Endothelial cell of umbilical vein (primary cell): Measurements from ENCODE around the gene ZBTB25.

Experiments used
- CTCF ChIP-seq, 2 donors: IDR thresholded peaks; 1 replicate in 1 of 2; 2 replicates in 1 of 2; pipeline ENCODE4 v1.5.1; 2011; ENCODE audit warnings: low read length in 2 of 2, mild to moderate bottlenecking in 2 of 2, moderate library complexity in 2 of 2, control low read depth in 1 of 2, inconsistent platforms in 1 of 2, low read depth in 1 of 2; ENCODE audit not compliant: insufficient read depth in 1 of 2; ENCODE audit errors: extremely low read depth in 1 of 2
- FOS ChIP-seq: IDR thresholded peaks from 2 replicates; pipeline ENCODE4 v1.6.1; 2011; ENCODE audit warnings: mild to moderate bottlenecking, low read length, moderate library complexity, borderline replicate concordance; ENCODE audit not compliant: insufficient read depth
- GATA2 ChIP-seq: IDR thresholded peaks from 2 replicates; pipeline ENCODE4 v1.7.0; 2011; ENCODE audit warnings: low read depth, mild to moderate bottlenecking, moderate library complexity, mixed read lengths, low read length; ENCODE audit not compliant: insufficient read length, insufficient read depth
- MAX ChIP-seq: IDR thresholded peaks from 2 replicates; pipeline ENCODE4 v1.6.1; 2011; ENCODE audit not compliant: insufficient read depth, insufficient read length
- POLR2A ChIP-seq: IDR thresholded peaks from 2 replicates; pipeline ENCODE4 v1.6.1; 2012; ENCODE audit warnings: low read depth, mild to moderate bottlenecking, control low read depth, low read length
- POLR2AphosphoS5 ChIP-seq: IDR thresholded peaks from 2 replicates; pipeline ENCODE4 v1.6.1; 2012; ENCODE audit warnings: low read depth, mild to moderate bottlenecking, control low read depth, low read length, moderate library complexity; ENCODE audit not compliant: insufficient read depth

- TF ChIP-seq POLR2A, result no peak
- no peak for TF ChIP-seq CTCF (IDR thresholded peaks at IDR 0.05; ENCODE audit: extremely low read depth in 1 of 2, insufficient read depth in 1 of 2, low read depth in 1 of 2, low read length in 2 of 2)
- TF ChIP-seq GATA2, result no peak
- no peak for TF ChIP-seq MAX
- TF ChIP-seq POLR2AphosphoS5, result no peak
- no peak for TF ChIP-seq FOS
Measured at GRCh38 chr14:64536488-64537245, 33.0 kb upstream of the ZBTB25 start.
